ENCODE measurements around the gene FAM149A. TPM values are rescaled to one million over a fixed set of nuclear protein-coding genes. Genes with fewer than 3 reads are reported as not detected.
A peak's percentile ranks its signal among the peaks of the same experiment; 100 is the strongest.

Gene FAM149A
- total RNA-seq, 4 donors from 2014 or later = 0.77 to 18.9 (median 17.7) TPM

DNA sequence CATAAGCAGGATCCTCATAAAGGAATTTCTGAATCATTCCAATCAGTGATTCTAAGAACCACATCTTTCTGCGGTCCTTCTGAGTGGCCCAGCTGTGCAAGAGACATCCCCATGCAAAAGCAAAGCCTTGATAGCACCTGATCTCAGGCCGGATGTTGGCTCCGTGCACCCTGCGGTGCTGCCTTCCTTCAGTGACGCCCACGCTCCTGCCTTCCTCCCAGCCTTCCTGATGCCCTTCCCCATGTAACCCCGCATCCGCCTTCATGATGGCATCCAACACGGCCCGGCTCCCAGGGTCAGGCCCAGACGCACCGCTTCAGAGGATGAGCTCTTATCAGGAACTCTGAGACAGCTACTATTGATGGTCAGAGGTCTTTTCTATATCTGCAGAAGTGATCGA lies 66.5 kb downstream of the FAM149A start:
- no peak for TF ChIP-seq POLR2A (IDR thresholded peaks at IDR 0.05)
- TF ChIP-seq, protein P1, sequence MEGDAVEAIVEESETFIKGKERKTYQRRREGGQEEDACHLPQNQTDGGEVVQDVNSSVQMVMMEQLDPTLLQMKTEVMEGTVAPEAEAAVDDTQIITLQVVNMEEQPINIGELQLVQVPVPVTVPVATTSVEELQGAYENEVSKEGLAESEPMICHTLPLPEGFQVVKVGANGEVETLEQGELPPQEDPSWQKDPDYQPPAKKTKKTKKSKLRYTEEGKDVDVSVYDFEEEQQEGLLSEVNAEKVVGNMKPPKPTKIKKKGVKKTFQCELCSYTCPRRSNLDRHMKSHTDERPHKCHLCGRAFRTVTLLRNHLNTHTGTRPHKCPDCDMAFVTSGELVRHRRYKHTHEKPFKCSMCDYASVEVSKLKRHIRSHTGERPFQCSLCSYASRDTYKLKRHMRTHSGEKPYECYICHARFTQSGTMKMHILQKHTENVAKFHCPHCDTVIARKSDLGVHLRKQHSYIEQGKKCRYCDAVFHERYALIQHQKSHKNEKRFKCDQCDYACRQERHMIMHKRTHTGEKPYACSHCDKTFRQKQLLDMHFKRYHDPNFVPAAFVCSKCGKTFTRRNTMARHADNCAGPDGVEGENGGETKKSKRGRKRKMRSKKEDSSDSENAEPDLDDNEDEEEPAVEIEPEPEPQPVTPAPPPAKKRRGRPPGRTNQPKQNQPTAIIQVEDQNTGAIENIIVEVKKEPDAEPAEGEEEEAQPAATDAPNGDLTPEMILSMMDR (IDR thresholded peaks at IDR 0.05) = no peak
- intact Hi-C loops (cut with DNase I; ENCODE audit: low total_unique reads) = no loop called here
- no peak for DNase-seq
- Histone ChIP-seq H3K27me3 (no peaks in the 10 kb centered on the region), H3K36me3 (no peaks in the 10 kb centered on the region), H3K9me3 (no peaks in the 10 kb centered on the region), H3K4me3 (no peak overlapping the region), H3K27ac (no peak overlapping the region), H3K4me1 (no peaks in the 10 kb centered on the region)

DNA sequence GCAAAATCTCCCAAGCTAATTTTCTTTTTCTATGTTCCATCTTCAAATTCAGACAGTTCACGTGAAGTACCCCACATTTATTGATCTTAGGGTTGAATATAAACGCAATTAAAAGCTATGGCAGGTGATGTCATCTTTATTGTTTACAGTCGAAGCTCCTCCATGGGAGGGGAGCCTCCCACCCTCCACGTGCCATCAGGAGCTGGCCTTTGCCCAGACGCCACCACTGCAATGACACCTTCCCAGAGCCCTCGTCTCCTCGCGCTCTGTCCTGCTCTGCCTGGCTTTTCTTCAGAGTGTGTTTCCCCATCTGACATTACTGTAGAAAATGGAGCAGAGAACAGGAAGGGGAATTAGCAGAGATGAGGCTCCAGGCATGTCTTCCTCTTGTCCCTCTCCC lies 68.0 kb downstream of the FAM149A start:
- Histone ChIP-seq H3K4me1 (no peaks in the 10 kb centered on the region), H3K36me3 (no peaks in the 10 kb centered on the region), H3K4me3 (no peak overlapping the region), H3K27ac (no peak overlapping the region), H3K27me3 (no peaks in the 10 kb centered on the region), H3K9me3 (no peaks in the 10 kb centered on the region)
- TF ChIP-seq POLR2A (IDR thresholded peaks at IDR 0.05) = no peak
- TF ChIP-seq, protein P1 (IDR thresholded peaks at IDR 0.05) = no peak
- DNase-seq = no peak
- intact Hi-C loops (cut with DNase I; ENCODE audit: low total_unique reads) = no loop called here

DNA sequence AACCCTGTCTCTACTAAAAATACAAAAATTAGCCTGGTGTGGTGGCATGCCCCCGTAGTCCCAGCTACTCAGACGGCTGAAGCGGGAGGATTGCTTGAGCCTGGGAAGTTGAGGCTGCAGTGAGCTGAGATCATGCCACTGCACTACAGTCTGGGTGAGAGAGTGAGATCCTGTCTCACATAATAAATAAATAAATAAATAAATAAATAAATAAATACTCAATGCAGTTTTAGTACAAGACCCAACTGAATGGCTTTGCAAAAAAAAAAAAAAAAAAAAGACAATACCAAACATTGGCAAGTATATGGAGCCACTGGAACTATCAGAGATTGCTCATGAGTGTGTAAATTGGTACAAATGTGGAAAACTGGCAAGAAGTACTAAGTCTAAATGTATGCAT lies 83.6 kb downstream of the FAM149A start:
- intact Hi-C loops (cut with DNase I; ENCODE audit: low total_unique reads) = no loop called here
- no peaks in the 10 kb centered on the region for H3K9me3 ChIP-seq
- H3K4me3 ChIP-seq = no peak overlapping the region
- H3K4me1 ChIP-seq = no peaks in the 10 kb centered on the region
- H3K27ac ChIP-seq = no peak overlapping the region
- no peaks in the 10 kb centered on the region for H3K27me3 ChIP-seq
- no peaks in the 10 kb centered on the region for H3K36me3 ChIP-seq
- TF ChIP-seq, protein P1 (IDR thresholded peaks at IDR 0.05) = no peak
- TF ChIP-seq POLR2A (IDR thresholded peaks at IDR 0.05) = no peak
- DNase-seq = no peak

DNA sequence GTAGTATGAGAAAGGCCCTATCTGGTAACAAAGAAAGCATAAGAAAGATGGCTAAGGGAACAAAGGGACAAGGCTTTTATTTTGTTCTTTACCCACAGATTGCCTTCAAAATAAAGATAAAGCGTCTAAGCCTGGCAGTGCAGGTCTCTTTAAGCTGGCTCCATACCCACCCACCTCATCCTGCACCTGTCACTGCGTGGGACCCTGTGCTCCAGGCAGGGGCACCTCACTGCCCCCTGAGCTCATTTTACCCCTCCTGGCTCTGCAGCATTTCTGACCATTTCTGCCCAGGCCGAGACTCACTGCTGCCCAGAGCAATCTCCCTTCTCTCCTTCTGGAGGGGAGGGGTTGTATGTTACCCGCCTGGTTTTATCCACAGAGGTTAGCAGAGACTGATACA lies 85.2 kb downstream of the FAM149A start:
- no peak for DNase-seq
- no peak overlapping the region for H3K4me3 ChIP-seq
- no peaks in the 10 kb centered on the region for H3K27me3 ChIP-seq
- no peaks in the 10 kb centered on the region for H3K36me3 ChIP-seq
- TF ChIP-seq, protein P1 (IDR thresholded peaks at IDR 0.05) = no peak
- TF ChIP-seq POLR2A (IDR thresholded peaks at IDR 0.05) = no peak
- no peaks in the 10 kb centered on the region for H3K9me3 ChIP-seq
- intact Hi-C loops (cut with DNase I; ENCODE audit: low total_unique reads) = no loop called here
- peak overlapping the region; percentile 94 to 96 for H3K27ac ChIP-seq
- H3K4me1 ChIP-seq = no peaks in the 10 kb centered on the region

DNA sequence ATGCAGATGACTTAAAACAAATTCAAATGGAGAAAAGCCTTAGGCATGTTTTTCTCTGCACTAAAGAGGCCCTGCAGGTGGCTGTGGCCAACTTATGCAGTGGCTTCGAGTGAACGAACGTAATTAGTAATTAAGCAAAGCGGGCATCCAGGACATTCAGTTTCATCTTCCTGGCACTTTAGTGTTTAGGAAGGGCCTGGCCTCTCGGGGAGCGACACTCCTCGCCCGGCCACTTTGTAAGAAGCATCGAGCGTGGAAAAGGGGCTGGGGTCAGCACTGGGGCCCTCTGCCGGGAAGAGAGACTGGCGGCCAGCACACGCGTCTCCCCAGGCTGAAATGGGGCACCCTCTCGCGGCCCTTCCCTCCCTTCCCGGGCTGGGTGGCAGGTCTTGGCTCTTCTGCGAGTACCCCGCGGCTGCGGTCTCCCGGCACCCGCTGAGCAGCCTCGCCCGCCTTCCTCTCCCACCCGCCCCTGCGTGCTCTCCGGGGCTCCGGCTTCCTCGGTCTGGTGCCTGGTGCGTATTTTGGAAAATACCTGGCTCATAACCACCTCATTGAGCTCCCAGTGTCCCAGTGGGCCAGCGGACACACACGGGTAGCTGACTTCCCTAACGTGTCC lies 86.2 kb downstream of the FAM149A start:
- Histone ChIP-seq H3K4me1 (no peaks in the 10 kb centered on the region), H3K27ac (peak overlapping the region; percentile 94 to 96), H3K4me3 (peak overlapping the region; percentile 85 to 87), H3K36me3 (no peaks in the 10 kb centered on the region), H3K27me3 (no peaks in the 10 kb centered on the region), H3K9me3 (no peaks in the 10 kb centered on the region)
- no peak for DNase-seq
- TF ChIP-seq, protein P1 (IDR thresholded peaks at IDR 0.05) = no peak
- no peak for TF ChIP-seq POLR2A (IDR thresholded peaks at IDR 0.05)
- intact Hi-C loops (cut with DNase I; ENCODE audit: low total_unique reads) = no loop called here
